ENCODE data around the gene CNKSR3.

- TF ChIP-seq POLR2AphosphoS5 (IDR thresholded peaks at IDR 0.05; ENCODE audit: low read depth, low read length), result no peak
- TF ChIP-seq POLR2A (IDR thresholded peaks at IDR 0.05; ENCODE audit: low read depth, low read length), result no peak
- no peak for TF ChIP-seq POU2F2 (IDR thresholded peaks at IDR 0.05; ENCODE audit: low read depth, low read length)
- no peak for TF ChIP-seq PAX5 (IDR thresholded peaks at IDR 0.05; ENCODE audit: insufficient read depth, low read length, severe bottlenecking)
- no peak for TF ChIP-seq SPI1 (IDR thresholded peaks at IDR 0.05; ENCODE audit: low read depth, low read length)
- no peak for TF ChIP-seq TAF1 (IDR thresholded peaks at IDR 0.05; ENCODE audit: low read depth, low read length)
These were observed 99.4 kb downstream of the CNKSR3 start for GRCh38 chr6:154411076-154411475.

All from GM12891 (cell line).